ENCODE data around the gene CHMP4A. TPM values are rescaled to one million over a fixed set of nuclear protein-coding genes. Genes with fewer than 3 reads are reported as not detected.

The CHMP4A gene
- total and polyA plus RNA-seq, 2 donors (not counting 1 experiment from before 2014, with no cell fraction given): 91.2 to 103 TPM

GRCh38 chr14:24178399-24179178, 34.7 kb downstream of the CHMP4A start:
- TF ChIP-seq CTCF (IDR thresholded peaks at IDR 0.05) (no peak), EZH2 (IDR thresholded peaks at IDR 0.05; ENCODE audit: borderline replicate concordance, insufficient read depth, low read depth, low read length, poor library complexity, severe bottlenecking) (no peak)
- Histone ChIP-seq H3K27ac (ENCODE audit: low read length in 2 of 2) (no peak overlapping the region), H2AFZ (ENCODE audit: insufficient read depth, low read depth, low read length, poor library complexity, severe bottlenecking) (no peak overlapping the region), H3K36me3 (replicated peaks in 1 of 2; ENCODE audit: control extremely low read depth in 1 of 2, control insufficient read depth in 1 of 2, extremely low read depth in 1 of 2, insufficient read depth in 2 of 2, low read length in 1 of 2) (peaks cover 3 to 57% of the 10 kb centered on the region in 2 experiments), H3K79me2 (ENCODE audit: control insufficient read depth, insufficient read depth, low read length) (no peaks in the 10 kb centered on the region), H3K4me1 (ENCODE audit: control insufficient read depth in 2 of 2, insufficient read depth in 2 of 2, low read length in 2 of 2) (no peaks in the 10 kb centered on the region), H3K4me2 (replicated peaks; ENCODE audit: low read depth, low read length, poor library complexity, severe bottlenecking) (no peak overlapping the region), H3K4me3 (ENCODE audit: control extremely low read depth in 1 of 5, extremely low read depth in 1 of 5, insufficient read depth in 1 of 5, low read depth in 2 of 5, low read length in 4 of 5) (no peak overlapping the region), H4K20me1 (ENCODE audit: control insufficient read depth, insufficient read depth, low read length, poor library complexity, severe bottlenecking) (no peaks in the 10 kb centered on the region), H3K9ac (ENCODE audit: low read length) (no peak overlapping the region), H3K27me3 (replicated peaks in 1 of 4; ENCODE audit: control extremely low read depth in 1 of 4, control insufficient read depth in 3 of 4, insufficient read depth in 4 of 4, low read length in 3 of 4) (no peaks in the 10 kb centered on the region), H3K9me3 (ENCODE audit: control extremely low read depth in 1 of 3, control insufficient read depth in 2 of 3, insufficient read depth in 1 of 3, low read length in 2 of 3) (no peaks in the 10 kb centered on the region)
- Mint-ChIP-seq H3K9me3 (ENCODE audit: insufficient read depth) (no peaks in the 10 kb centered on the region), H3K4me1 (peaks cover 8% of the 10 kb centered on the region), H3K27ac (no peak overlapping the region), H3K27me3 (no peaks in the 10 kb centered on the region), H3K4me3 (no peak overlapping the region)
- ChIA-PET CTCF (interaction anchor here (1.2 kb wide), 1 partner anchor 129 kb away, joined by 3 read pairs; the partner anchor contains the start of gene CIDEB), POLR2A (interaction anchor here (0.6 to 1.7 kb wide), 3 partner anchors 9 to 72 kb away, joined by 4 to 6 read pairs (median 5); partner anchors contain the start of gene IRF9)
- WGBS (ENCODE audit: insufficient coverage): 82% methylated on average over 1 of the region's 12 CpGs
- intact Hi-C loops (cut with micrococcal nuclease): no loop called here
- DNase-seq (no peak), ATAC-seq (ENCODE audit: low read depth) (no peak)

- no peaks in the 10 kb centered on the region for H4K20me1 ChIP-seq (ENCODE audit: control insufficient read depth, insufficient read depth, low read length, poor library complexity, severe bottlenecking)
- H3K9me3 ChIP-seq (ENCODE audit: control extremely low read depth in 1 of 3, control insufficient read depth in 2 of 3, insufficient read depth in 1 of 3, low read length in 2 of 3): no peaks in the 10 kb centered on the region
- no peak for TF ChIP-seq EZH2 (IDR thresholded peaks at IDR 0.05; ENCODE audit: borderline replicate concordance, insufficient read depth, low read depth, low read length, poor library complexity, severe bottlenecking)
- TF ChIP-seq CTCF (IDR thresholded peaks at IDR 0.05): no peak
- intact Hi-C loops (cut with micrococcal nuclease): no loop called here
- no peak overlapping the region for H2AFZ ChIP-seq (ENCODE audit: insufficient read depth, low read depth, low read length, poor library complexity, severe bottlenecking)
- no peak overlapping the region for H3K9ac ChIP-seq (ENCODE audit: low read length)
- peaks cover 0 to 2% of the 10 kb centered on the region in 2 donors for H3K4me1 ChIP-seq (ENCODE audit: control insufficient read depth in 2 of 2, insufficient read depth in 2 of 2, low read length in 2 of 2)
- Mint-ChIP-seq H3K27me3 (no peaks in the 10 kb centered on the region), H3K4me1 (peaks cover 9% of the 10 kb centered on the region), H3K9me3 (ENCODE audit: insufficient read depth) (no peaks in the 10 kb centered on the region), H3K27ac (no peak overlapping the region), H3K4me3 (no peak overlapping the region)
- H3K4me3 ChIP-seq (ENCODE audit: control extremely low read depth in 1 of 5, extremely low read depth in 1 of 5, insufficient read depth in 1 of 5, low read depth in 2 of 5, low read length in 4 of 5): no peak overlapping the region
- POLR2A ChIA-PET: interaction anchor here (1.7 kb wide), 1 partner anchor 17 kb away, joined by 4 read pairs; the partner anchor contains the start of gene IRF9
- H3K79me2 ChIP-seq (ENCODE audit: control insufficient read depth, insufficient read depth, low read length): no peaks in the 10 kb centered on the region
- CTCF ChIA-PET: interaction anchor here (1.1 kb wide), 1 partner anchor 87 kb away, joined by 4 read pairs; no protein-coding TSS in a partner anchor
- H3K27me3 ChIP-seq (replicated peaks in 1 of 4; ENCODE audit: control extremely low read depth in 1 of 4, control insufficient read depth in 3 of 4, insufficient read depth in 4 of 4, low read length in 3 of 4): no peaks in the 10 kb centered on the region
- H3K36me3 ChIP-seq (replicated peaks in 1 of 2; ENCODE audit: control extremely low read depth in 1 of 2, control insufficient read depth in 1 of 2, extremely low read depth in 1 of 2, insufficient read depth in 2 of 2, low read length in 1 of 2): peaks cover 3 to 51% of the 10 kb centered on the region in 2 experiments
- WGBS (ENCODE audit: insufficient coverage): 96% methylated on average over 8 of the region's 14 CpGs
- no peak overlapping the region for H3K4me2 ChIP-seq (replicated peaks; ENCODE audit: low read depth, low read length, poor library complexity, severe bottlenecking)
- no peak for DNase-seq
- no peak for ATAC-seq (ENCODE audit: low read depth)
- no peak overlapping the region for H3K27ac ChIP-seq (ENCODE audit: low read length in 2 of 2)
Observed at GRCh38 chr14:24177891-24178290, 35.4 kb downstream of the CHMP4A start.

All from B cell (primary cell).